ENCODE data around the gene CHGA.

The CHGA gene

GRCh38 chr14:92978229-92979021 is 55.5 kb downstream of the CHGA start:
- peak overlapping the region in 2 of 11 experiments; percentile 76 to 77; a peak in 5 of 22 replicates for H3K4me2 ChIP-seq
- peaks cover 0 to 43% (median 0%) of the 10 kb centered on the region in 10 experiments; a peak in 4 of 20 replicates for H3K4me1 ChIP-seq
- H3K9ac ChIP-seq: no peak overlapping the region
- no peaks in the 10 kb centered on the region for H3K27me3 ChIP-seq
- H4K20me1 ChIP-seq: peaks cover 0 to 10% (median 0%) of the 10 kb centered on the region in 11 experiments; a peak in 3 of 22 replicates
- peak overlapping the region in 2 of 11 experiments; percentile 48 to 64; a peak in 3 of 22 replicates for H3K27ac ChIP-seq
- peaks cover 74 to 98% (median 86%) of the 10 kb centered on the region in 11 experiments for H3K9me3 ChIP-seq (replicated peaks in 1 of 11)
- H3K4me3 ChIP-seq: peak overlapping the region in 7 of 10 experiments; percentile 7 to 34 (median 21); a peak in 6 of 20 replicates
- no peak for TF ChIP-seq Cebpa-rat (IDR thresholded peaks at IDR 0.05)
- H3K36me3 ChIP-seq: peaks cover 71 to 100% (median 93%) of the 10 kb centered on the region in 11 experiments

- Histone ChIP-seq H3K27ac (no peak overlapping the region), H3K4me2 (no peak overlapping the region), H3K4me3 (peak overlapping the region in 1 of 10 experiments; percentile 39; a peak in 1 of 20 replicates), H4K20me1 (peaks cover 0 to 15% (median 7%) of the 10 kb centered on the region in 11 experiments; a peak in 9 of 22 replicates), H3K27me3 (no peaks in the 10 kb centered on the region), H3K9ac (no peak overlapping the region), H3K36me3 (peaks cover 63 to 99% (median 76%) of the 10 kb centered on the region in 11 experiments), H3K9me3 (replicated peaks in 1 of 11) (peaks cover 66 to 76% (median 70%) of the 10 kb centered on the region in 11 experiments), H3K4me1 (peaks cover 0 to 43% (median 0%) of the 10 kb centered on the region in 10 experiments; a peak in 4 of 20 replicates)
- TF ChIP-seq Cebpa-rat (IDR thresholded peaks at IDR 0.05): no peak
These were observed 57.9 kb downstream of the CHGA start for GRCh38 chr14:92980866-92981265.

- H3K27me3 ChIP-seq: no peaks in the 10 kb centered on the region
- H3K9ac ChIP-seq: no peak overlapping the region
- H3K27ac ChIP-seq: no peak overlapping the region
- H3K36me3 ChIP-seq: peaks cover 59 to 99% (median 74%) of the 10 kb centered on the region in 11 experiments
- no peak overlapping the region for H3K4me3 ChIP-seq
- H3K4me1 ChIP-seq: peaks cover 0 to 37% (median 0%) of the 10 kb centered on the region in 10 experiments; a peak in 4 of 20 replicates
- peaks cover 57 to 67% (median 62%) of the 10 kb centered on the region in 11 experiments for H3K9me3 ChIP-seq (replicated peaks in 1 of 11)
- H3K4me2 ChIP-seq: no peak overlapping the region
- TF ChIP-seq Cebpa-rat (IDR thresholded peaks at IDR 0.05): no peak
- H4K20me1 ChIP-seq: peaks cover 0 to 24% (median 9%) of the 10 kb centered on the region in 11 experiments; a peak in 12 of 22 replicates
These were observed 58.8 kb downstream of the CHGA start for GRCh38 chr14:92981726-92982125.

GRCh38 chr14:92982956-92983355 is 60.0 kb downstream of the CHGA start:
- Histone ChIP-seq H3K4me1 (peaks cover 0 to 25% (median 3%) of the 10 kb centered on the region in 10 experiments; a peak in 11 of 20 replicates), H4K20me1 (peaks cover 0 to 36% (median 21%) of the 10 kb centered on the region in 11 experiments; a peak in 13 of 22 replicates), H3K4me2 (no peak overlapping the region), H3K4me3 (no peak overlapping the region), H3K27me3 (no peaks in the 10 kb centered on the region), H3K9ac (no peak overlapping the region), H3K27ac (no peak overlapping the region), H3K9me3 (replicated peaks in 1 of 11) (peaks cover 46 to 55% (median 52%) of the 10 kb centered on the region in 11 experiments), H3K36me3 (peaks cover 47 to 99% (median 66%) of the 10 kb centered on the region in 11 experiments)
- TF ChIP-seq Cebpa-rat (IDR thresholded peaks at IDR 0.05): no peak

GRCh38 chr14:92984082-92984788 is 61.3 kb downstream of the CHGA start:
- H3K27me3 ChIP-seq: no peaks in the 10 kb centered on the region
- no peak for TF ChIP-seq Cebpa-rat (IDR thresholded peaks at IDR 0.05)

More at GRCh38 chr14:92984082-92984788, 61.3 kb downstream of the CHGA start:
- Histone ChIP-seq H3K4me1 (peaks cover 0 to 18% (median 11%) of the 10 kb centered on the region in 10 experiments; a peak in 17 of 20 replicates), H3K27ac (no peak overlapping the region), H3K9me3 (replicated peaks in 1 of 11) (peaks cover 33 to 47% (median 40%) of the 10 kb centered on the region in 11 experiments), H3K4me2 (no peak overlapping the region), H3K4me3 (no peak overlapping the region), H3K9ac (no peak overlapping the region), H4K20me1 (peaks cover 0 to 49% (median 25%) of the 10 kb centered on the region in 11 experiments; a peak in 13 of 22 replicates), H3K36me3 (peaks cover 34 to 99% (median 56%) of the 10 kb centered on the region in 11 experiments)
